Stimulated activated CD4-positive, alpha-beta T cell treated with anti-CD3 and anti-CD28 coated beads, Interleukin-15, amount 100 ng/mL, for 48 hours (primary cell): ENCODE data around the gene SBNO2.

Source experiments
- DNase-seq, 2 donors: peaks; one replicate each; pipeline ENCODE4 v3.0.0-alpha.2; 2020; ENCODE audit warnings: low read depth in 2 of 2

SBNO2 gene

DNA sequence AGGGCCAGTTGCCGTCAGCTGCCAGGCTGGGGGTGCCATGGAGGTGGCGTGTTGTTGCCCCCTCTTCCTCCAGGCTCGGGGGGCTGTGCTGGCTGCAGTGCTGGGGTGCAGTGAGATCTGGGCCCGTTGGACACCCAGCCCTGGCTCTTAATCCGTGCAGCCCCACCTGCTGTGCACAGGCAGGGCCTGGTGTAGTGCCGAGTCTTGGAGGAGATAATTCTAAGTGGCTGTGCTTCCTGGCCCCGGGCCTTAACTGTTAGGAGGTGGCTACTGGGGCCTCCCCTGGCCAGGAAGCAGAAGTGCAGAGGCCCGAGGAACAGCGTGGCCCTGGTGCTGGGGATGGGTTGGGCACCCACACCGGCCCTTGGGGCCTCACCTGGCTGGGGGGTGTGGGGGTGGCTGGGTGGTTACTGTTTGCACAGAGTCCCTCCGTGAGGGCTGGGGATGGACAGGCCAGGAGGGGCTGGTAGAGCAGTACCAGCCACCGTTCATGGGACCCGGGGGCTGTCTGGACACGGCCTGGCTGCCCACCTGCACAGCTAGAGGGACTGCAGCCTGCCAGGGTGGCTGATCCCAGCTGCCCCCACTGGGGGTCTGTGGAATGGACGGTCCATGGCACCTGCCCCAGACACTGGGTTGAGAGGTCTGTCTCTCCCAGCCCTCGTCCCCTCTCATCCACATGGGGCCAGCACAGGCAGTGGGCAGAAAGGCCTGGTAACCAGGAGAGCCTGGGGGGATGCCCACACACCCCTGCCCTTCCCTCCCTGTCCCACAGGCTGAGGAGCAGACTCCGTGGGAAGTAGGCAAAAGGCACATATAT is 67.0 kb downstream of the SBNO2 start:
- DNase-seq: no peak

DNA sequence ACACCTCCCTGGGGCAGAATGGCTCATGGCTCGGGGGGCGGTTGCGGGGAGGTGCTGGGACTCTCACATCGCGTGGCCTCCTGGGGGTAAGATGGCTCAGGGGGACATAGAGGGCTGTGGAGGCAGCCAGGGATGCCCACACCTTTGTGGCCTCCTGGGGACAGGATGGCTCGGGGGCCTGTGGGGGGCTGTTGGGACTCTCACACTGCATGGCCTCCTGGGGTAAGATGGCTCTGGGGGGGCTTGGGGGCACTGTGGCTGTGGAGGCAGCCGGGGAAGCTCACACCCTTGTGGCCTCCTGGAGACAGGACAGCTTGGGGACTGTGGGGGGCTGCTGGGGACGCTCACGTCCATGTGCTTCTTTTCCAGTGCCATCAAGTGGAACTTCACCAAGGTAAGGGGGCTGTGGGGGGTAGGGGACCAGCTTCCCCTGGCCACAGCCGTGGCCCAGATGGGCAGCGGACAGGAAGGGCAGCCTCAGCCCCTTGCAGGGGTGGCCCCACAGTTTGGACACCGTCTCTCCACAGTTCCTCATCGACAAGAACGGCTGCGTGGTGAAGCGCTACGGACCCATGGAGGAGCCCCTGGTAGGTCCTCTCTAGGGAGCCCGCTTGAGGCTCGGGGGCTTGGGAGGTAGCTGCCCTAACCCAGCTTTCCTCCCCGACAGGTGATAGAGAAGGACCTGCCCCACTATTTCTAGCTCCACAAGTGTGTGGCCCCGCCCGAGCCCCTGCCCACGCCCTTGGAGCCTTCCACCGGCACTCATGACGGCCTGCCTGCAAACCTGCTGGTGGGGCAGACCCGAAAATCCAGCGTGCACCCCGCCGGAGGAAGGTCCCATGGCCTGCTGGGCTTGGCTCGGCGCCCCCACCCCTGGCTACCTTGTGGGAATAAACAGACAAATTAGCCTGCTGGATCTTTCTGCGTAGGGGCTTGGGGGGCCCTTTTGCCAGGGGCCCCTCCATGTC is 67.9 kb downstream of the SBNO2 start:
- no peak for DNase-seq

DNA sequence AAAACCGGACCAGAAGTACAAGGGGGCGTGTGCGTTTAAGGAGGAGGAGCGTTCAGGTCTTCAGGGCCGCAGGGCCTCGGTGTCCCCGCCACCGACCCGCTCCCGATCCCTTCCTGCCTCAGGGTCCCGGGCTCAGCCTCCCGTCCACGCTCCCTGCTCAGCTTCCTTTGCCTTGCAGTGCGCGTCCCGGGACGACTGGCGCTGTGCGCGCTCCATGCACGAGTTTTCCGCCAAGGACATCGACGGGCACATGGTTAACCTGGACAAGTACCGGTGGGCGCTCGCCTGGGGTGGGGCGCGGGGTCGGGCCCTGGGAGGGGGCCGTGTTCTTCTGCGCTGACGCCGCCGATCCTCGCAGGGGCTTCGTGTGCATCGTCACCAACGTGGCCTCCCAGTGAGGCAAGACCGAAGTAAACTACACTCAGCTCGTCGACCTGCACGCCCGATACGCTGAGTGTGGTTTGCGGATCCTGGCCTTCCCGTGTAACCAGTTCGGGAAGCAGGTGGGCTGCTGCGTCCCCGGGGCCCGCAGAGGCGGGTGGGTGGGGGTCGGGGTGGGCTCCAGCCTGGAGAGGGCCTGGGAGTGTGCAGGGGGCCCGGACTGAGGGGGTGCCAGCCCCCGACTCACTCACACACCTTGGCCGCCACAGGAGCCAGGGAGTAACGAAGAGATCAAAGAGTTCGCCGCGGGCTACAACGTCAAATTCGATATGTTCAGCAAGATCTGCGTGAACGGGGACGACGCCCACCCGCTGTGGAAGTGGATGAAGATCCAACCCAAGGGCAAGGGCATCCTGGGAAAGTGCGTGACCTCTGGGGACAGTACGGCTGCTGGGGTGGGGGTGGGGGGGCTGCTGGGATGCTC is 68.8 kb downstream of the SBNO2 start:
- DNase-seq: no peak

DNA sequence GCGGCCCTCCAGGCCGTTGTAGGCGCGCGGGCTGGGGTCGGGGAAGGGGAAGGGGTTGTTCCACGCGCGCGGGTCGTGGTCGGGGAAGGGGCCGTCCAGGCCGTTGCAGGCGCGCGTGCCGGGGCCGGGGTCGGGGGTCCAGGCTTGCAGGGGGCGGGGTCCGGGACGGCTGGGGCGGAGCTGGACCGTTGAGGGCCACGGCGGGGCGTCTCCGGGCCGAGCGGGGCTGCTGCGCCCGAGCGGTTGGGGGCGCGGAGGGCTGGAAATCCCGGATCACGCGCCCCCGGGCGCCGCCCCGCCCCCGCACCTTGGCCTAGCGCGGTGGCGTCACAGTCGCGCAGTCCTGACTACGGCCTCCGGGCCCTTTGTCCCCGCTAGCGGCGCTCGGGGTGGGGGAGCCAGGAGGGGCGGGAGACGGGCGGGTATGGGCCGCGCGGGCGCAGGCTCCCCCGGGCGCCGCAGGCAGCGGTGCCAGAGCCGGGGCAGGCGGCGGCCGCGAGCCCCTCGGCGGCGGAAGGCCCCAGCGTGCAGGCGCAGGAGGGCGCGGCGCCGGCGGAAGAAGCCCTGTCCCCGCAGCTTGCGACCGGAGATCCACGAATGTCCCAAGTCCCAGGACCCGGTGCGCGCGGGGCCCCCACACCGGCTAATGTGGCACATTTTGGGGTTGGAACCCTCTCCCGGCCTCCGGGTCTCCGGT is 69.6 kb downstream of the SBNO2 start:
- peak; percentile 40 to 62 for DNase-seq

DNA sequence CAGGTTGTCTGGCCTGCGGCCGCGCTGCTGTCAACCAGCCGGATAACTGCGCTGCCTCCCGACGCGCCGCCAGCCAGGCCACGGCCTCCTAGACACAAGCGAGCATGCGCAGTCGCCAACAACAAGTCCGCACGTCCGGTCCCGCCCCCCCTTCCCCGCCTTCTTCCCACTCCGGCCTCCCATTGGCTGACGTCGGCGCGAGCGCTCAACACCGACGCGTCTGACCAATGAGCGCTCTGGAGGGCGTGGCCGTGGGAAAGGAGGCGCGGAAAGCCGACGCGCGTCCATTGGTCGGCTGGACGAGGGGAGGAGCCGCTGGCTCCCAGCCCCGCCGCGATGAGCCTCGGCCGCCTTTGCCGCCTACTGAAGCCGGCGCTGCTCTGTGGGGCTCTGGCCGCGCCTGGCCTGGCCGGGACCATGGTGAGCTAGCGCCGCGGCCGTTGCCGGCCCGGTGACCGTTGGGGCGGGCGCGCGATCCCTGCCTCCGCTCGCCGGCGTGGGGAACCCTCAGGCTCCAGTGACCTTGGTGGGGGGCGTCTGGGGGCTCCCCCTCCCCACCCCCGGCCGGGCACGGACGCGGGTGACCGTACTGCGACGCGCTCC is 70.3 kb downstream of the SBNO2 start, which contains the start of gene GPX4:
Gene GPX4 (plus strand): TSS at position 287 of the 603 bp plus-strand sequence. CDS start 50 bp downstream, at position 337.
- DNase-seq: peak; percentile 98

DNA sequence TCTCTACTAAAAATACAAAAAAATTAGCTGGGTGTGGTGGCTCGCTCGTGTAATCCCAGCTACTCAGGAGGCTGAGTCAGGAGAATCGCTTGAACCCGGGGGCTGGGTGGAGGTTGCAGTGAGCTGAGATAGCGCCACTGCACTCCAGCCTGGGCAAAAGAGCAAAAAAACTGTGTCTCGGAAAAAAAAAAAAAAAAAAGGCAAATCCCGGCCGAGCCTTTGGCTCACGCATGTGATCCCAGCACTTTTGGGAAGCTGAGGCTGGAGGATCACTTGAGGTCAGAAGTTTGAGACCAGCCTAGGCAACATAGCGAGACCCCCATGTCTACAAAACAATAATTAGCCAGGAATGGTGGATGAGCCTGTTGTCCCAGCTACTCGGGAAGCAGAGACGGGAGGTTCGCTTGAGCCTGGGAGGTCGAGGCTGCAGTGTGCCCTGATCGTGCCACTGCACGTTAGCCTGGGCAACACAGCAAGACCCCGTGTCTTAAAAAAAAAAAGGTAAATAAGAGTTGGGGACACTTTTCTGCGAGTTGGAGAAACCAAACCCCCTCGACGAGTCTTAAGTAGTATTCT is 70.8 kb downstream of the SBNO2 start:
- DNase-seq: no peak

DNA sequence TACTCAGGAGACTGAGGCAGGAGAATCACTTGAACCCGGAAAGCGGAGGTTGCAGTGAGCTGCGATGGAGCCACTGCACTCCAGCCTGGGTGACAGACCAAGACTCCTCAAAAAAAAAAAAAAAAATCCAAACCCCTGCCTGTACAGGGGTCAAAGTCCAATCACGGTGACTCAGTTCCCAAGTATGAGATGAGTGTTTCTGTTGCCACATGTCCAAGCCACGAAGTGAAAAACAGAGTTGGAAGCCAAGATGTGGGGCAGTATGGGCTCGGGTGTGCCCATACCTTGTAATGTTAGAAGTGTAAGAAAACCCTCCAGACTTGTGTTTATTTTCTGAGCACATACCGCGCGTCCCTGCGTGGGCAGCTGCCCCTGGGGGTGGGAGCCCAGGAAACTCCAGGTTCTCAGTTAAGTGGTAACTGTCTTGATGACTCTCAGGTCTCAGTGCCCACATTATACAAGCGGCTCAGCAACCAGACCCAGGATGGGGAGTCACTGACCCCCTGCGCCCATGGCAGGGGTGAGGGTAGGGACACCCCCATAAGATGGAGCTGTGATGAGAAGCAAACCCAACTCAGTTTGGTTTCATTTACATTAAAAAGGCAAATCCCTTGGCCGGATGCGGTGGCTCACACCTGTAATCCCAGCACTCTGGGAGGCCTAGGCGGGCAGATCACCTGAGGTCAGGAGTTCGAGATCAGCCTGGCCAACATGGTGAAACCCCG is 71.5 kb downstream of the SBNO2 start:
- DNase-seq: peak; percentile 54 to 62

DNA sequence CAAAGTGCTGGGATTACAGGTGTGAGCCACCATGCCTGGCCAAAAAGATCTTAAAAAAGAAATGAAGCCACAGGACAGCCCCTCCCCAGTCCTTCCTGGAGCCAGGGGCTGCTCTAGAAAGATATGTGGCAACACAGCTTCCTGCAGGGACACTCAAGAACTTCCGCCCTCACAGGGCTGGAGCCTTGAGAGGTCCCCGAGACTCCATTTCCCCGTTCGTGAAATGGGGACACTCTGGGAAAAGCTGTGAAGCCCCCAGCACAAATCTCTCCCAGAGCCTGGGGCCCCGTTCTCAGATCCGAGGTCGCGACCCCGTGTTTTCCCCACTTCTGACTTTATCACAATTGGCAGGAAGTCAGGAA is 72.8 kb downstream of the SBNO2 start:
- no peak for DNase-seq

DNA sequence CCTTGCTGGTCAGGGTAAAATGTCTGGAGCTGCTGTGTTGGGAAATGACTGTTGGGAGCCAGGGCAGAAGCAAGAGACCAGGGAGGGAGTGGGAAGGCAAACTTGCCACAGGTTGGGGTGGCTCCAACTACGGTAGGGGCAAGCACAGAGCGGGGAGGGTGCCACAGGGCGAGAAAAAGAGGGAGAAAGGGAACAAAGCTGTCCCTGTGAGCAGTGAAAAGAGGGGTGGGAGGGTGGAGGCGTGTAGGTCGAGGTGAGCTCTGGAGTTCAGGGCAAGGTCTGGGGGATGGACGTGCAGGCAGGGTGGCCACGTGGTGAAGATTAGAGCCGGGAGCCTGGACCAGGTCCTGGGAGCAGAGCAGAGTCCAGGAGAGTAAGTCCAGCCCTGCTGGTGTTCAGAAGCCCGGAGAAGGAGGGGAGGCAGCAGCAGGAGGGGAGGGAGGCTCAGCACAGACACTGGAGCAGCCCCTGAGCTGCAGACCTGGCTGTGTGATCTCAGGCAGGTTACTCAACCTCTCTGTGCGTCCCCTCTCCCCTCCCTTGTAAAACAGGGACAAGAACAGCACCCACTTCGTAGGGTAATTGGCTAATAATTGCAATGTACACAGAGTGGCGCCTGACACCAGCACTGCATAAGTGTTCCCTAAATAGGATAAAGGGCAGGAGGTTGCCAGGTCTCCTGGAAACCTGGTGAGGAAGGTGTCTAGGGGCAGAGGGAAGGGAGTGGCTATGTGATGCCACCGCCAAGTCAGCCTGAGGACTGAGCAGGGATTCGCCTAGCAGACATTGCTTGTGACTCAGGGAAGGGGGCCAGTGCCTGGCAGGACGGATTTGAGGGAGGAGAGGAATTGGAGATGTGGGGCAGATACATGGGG is 75.7 kb downstream of the SBNO2 start:
- DNase-seq: no peak

DNA sequence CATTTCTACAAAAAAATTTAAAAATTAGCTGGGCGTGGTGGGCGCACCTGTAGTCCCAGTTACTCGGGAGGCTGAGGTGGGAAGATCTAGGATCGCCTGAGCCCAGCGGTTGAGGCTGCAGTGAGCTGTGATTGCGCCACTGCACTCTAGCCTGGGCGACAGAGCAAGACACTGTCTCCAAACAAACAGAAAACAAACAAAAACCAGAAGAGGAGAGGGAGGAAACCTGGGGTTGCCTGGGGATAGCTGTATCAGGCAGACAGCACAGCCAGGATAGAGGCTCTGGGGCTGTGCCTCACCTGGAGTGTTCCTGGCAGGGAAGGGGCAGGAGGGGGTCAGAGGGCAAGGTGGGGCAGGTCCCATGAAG is 76.3 kb downstream of the SBNO2 start:
- no peak for DNase-seq

DNA sequence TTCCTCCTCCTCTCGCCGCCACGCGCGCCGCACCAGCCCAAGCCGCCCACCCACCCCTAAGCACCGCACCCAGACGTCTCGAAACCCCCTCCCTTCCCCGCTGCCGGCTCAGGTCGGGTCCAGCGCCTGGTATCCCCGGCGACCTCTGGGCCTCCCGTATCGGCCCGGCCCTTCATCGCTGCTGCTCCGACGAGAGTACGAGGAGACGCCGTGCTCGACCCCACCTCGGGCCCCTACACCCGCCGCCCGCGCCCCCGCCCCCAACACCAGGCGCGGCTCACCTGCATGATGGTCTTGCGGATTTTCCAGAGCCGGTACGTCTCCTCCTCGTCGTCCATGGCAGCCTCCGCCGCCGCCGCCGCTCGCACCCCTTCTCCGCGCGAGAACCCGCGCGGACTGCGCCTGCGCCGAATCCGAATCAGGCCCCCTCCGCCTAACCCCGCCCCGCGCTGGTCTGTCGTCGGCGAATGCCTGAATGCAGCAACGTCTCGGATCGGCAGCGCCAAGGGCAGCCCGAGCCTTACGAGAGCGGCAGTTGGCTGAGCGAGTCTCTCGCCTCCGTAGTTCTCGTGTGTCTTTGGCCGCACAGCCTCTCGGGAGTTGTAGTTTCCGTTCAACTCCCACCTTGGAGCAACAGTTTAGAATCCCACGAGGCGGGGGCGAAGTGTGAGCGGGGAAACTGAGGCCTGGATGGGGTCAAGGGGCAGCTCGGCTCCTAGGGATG is 78.9 kb downstream of the SBNO2 start, which contains the start of gene POLR2E:
Gene POLR2E (minus strand): TSS at position 398 of the 724 bp plus-strand sequence. CDS start 60 bp downstream, at position 338.
- DNase-seq: peak; percentile 95 to 97

DNA sequence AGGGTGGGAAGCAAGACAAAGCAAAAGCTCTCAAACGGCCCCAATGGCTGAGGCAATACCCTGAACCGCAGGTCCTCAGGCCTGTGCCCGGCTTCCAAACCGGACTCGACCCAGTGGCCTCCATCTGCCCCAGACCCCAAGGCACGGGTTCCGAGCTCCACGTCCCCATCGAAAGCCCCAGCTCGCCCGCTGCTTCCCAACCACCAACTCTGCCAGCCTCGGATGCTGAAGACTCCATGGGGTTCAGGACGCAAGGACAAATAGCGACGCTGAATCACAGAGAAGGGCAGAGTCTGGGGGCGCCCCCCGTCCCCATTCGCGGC is 79.5 kb downstream of the SBNO2 start:
- no peak for DNase-seq

DNA sequence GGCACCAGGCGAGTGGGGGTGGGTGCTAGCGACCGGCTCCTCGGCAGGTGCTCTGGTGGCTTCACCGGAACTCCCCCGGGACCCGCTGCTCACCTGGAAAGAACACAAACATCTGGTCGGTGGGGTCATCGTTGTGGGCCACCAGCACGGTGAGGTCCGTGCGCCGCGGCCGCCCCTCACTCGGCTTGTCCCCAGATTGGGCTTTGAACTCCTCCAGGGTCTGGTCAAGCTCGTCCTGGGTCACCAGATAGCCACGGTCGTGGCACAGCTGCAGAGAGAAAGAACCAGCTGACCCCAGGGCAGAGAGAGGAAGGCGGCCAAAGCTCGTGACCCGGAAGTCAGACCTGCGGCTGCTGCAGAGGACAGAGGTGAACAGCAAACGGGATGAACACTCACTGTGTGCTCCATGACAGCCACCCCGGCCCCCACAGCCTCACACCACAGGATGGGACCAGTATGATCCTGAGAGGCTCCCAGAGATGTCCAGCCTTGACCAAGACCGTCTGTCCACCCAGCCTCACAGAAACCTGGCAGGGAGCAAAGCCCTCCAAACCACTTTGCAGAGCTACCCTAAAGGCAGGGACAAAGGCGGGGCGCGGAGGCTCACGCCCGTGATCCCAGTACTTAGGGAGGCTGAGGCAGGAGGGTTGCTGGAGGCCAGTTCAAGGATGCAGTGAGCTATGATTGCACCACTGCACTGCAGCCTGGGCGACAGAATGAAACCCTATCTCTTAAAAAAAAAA is 80.1 kb downstream of the SBNO2 start:
- DNase-seq: no peak

DNA sequence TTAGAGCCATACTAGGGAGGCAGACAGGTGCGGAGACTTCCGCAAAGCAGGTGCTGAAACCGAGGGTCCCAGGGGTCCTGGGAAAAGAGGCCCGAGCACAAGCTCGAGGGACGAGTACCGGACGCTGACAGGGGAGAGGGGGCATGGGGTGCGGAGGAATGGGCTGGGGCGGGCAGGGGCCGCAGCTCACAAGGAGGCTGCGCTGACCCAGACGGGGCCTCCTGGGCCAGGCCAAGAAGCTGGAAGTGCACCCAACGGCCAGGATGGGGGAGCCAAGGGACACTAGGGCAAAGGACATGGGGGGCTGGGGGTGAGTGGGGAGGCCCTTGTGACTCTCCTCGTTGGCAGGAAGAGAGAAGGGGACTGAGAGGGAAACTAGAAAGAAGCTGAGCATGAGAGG is 80.7 kb downstream of the SBNO2 start:
- no peak for DNase-seq

DNA sequence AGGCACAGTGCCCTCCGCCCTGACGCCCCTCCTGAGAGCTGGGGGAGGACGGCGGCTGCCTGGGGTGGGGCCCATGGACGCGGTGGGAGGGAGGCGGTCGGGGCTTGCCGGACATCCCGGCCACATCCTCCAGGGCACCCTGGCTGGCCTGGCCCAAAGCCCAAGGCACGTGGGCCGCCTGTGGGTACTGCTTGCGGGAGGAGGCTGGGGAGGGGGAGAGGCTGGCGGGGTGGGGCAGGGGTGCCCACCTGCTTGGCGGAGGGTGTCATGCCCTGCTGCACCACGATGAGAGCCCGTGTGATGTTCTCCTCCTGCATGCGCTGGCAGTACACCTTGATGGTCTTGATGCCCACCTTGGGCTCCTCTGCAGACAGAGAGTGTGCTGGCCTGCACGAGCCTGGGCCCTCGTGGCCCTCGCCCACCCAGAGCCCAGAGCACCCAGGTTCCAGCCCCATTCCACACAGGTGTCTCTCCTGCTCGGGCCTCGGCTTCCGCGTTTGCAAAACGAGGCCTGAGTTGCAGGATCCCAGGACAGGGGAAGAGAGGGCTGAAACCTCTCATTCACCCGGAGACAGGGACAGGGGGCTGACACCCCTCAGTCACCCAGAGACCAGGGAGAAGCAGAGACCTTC is 82.4 kb downstream of the SBNO2 start:
- DNase-seq: no peak

DNA sequence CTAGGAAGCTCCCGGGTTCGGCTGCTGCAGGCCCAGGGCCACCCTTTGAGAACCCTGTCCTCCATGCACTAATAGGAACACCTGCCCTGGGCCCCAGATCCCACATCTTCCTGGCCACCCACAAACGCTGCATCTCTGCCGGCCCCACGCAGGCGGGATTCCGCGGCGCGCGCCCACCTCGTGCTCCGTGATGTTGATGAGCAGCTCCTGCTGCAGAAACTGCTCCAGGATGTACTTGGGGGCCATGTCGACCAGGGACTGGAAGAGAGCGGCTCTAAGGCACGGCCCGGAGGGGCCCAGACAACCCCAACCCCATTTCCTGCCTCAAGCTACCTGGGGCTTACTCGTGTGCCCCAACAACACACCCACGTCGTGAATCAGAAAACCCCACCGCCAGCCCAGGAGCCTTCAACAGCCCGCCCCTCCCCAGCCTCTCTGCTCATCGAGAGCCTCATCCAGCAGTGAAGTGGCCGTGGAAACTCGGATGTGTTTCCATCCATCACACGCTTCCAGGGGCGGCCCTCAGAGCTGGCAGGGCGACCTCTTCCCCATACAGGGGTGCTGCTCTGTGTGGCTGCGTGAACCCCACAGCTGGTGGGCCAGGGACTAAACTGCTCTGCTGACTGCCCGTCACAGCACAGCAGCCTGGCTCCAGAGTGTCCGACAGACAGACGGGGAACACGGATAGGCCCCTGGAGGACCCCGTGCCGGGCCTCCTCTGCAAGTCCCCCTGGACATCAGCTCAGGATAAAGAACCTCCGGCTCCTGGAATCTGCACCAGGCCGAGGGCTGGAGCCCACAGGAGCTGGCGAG is 83.1 kb downstream of the SBNO2 start:
- no peak for DNase-seq
